Glutamatergic neuron (in vitro differentiated cells): ENCODE results near the gene C16orf54. TPM values are rescaled to one million over a fixed set of nuclear protein-coding genes. Genes with fewer than 3 reads are reported as not detected.
"Not testable (repeated sequence)": the region's sequence is repeated elsewhere in the genome, so short reads cannot be mapped to it uniquely, and the experiment has no call there.

Source experiments
- DNase-seq: peaks from one replicate; pipeline ENCODE4 v3.0.0; 2022
- H3K27ac Mint-ChIP-seq: one replicate; pipeline ENCODE4 v1.8.0; 2020; ENCODE audit warnings: mild to moderate bottlenecking, mixed read lengths, inconsistent platforms; ENCODE audit not compliant: unreplicated experiment
- H3K27me3 Mint-ChIP-seq: one replicate; pipeline ENCODE4 v1.8.0; 2020; ENCODE audit warnings: mild to moderate bottlenecking, moderate library complexity, mixed read lengths, inconsistent platforms; ENCODE audit not compliant: unreplicated experiment
- H3K36me3 Mint-ChIP-seq: one replicate; pipeline ENCODE4 v1.8.0; 2020; ENCODE audit warnings: mild to moderate bottlenecking, mixed read lengths, inconsistent platforms; ENCODE audit not compliant: unreplicated experiment
- H3K4me1 Mint-ChIP-seq: one replicate; pipeline ENCODE4 v1.8.0; 2020; ENCODE audit warnings: mild to moderate bottlenecking, low read depth, mixed read lengths, inconsistent platforms; ENCODE audit not compliant: unreplicated experiment
- H3K4me3 Mint-ChIP-seq: one replicate; pipeline ENCODE4 v1.8.0; 2020; ENCODE audit warnings: mild to moderate bottlenecking, mixed read lengths, inconsistent platforms; ENCODE audit not compliant: unreplicated experiment
- H3K9me3 Mint-ChIP-seq: one replicate; pipeline ENCODE4 v1.8.0; 2020; ENCODE audit warnings: mild to moderate bottlenecking, moderate library complexity, mixed read lengths, inconsistent platforms; ENCODE audit not compliant: unreplicated experiment
- total RNA-seq: library from RNA; stranded (reverse); fragmentation: NEBNext Ultra II Directional; extraction: Animal tissue kit (Norgen Biotek cat#: 25700); gene quantifications from one replicate; pipeline ENCODE4 v1.2.1, GENCODE V29; 2021; ENCODE audit not compliant: unreplicated experiment
- TF ChIP-seq, protein P1 (sequence below): fragments of 200-600 bp; sonication (generic); IDR thresholded peaks from one replicate; pipeline ENCODE4 v1.5.0; 2021; ENCODE audit not compliant: partially characterized antibody, unreplicated experiment

Gene C16orf54
- total RNA-seq, 1 donor from 2014 or later = not detected

DNA sequence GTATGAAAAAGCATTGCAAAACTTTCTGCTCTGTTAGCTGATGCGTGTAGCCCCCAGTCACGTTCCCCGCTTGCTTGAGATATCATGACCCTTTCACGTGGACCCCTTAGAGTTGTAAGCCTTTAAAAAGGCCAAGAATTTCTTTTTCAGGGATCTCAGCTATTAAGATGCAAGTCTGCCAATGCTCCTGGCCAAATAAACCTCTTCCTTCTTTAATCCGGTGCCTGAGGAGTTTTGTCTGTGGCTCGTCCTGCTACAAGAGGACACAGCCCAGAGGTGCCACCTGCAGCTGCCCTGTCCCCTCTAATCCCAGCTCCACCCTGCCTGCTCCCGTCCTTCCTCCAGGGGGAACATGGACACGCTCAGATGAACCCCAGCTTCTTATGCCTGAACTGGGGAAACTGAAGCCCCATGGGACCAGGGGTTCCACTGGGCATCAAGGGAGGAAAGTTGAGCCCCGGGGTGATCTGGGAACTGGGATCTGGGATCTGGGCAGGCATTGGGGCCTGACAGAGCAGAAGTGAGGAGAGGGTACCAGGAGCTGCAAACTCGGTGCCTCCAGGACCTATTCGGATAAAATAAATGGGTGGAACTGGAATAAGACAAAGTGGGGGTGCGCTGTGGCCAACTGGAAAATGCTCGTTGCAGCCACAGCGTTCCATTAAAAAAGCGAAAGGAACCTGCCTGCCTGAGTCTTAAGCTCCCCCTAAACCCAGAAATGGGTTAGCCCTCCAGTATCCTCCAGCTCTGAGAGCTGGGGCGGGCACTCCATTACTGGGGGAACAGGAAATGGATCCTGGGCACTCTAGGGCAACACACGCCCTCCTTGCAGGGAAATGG, 47.1 kb downstream of the C16orf54 start:
- Mint-ChIP-seq H3K9me3 (peaks cover 1% of the 10 kb centered on the region), H3K4me3 (no peak overlapping the region), H3K27ac (peak overlapping the region; percentile 20)

DNA sequence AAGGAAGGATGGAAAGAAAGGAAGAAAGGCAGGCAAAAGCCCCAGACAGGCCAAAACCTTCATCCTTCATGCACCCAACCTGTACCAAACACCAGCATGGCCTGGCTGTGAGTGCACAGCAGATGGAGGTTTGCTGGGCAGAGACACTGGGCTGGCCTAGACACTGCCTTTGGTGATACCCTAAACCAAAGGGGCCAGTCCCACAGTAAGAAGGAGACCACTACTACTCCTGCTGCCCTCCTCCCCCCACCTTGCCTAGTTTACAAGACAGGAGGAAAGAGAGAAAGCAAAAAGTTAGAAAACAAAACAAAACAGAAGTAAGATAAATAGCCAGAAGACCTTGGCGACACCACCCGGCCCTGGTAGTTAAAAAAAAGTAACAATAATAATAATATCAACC, 47.7 kb downstream of the C16orf54 start:
- no peak overlapping the region for H3K27ac Mint-ChIP-seq
- H3K9me3 Mint-ChIP-seq = peaks cover 1% of the 10 kb centered on the region
- no peak overlapping the region for H3K4me3 Mint-ChIP-seq
- no peak for DNase-seq
- peaks cover 2% of the 10 kb centered on the region for H3K27me3 Mint-ChIP-seq
- no peaks in the 10 kb centered on the region for H3K4me1 Mint-ChIP-seq
- TF ChIP-seq, protein P1, sequence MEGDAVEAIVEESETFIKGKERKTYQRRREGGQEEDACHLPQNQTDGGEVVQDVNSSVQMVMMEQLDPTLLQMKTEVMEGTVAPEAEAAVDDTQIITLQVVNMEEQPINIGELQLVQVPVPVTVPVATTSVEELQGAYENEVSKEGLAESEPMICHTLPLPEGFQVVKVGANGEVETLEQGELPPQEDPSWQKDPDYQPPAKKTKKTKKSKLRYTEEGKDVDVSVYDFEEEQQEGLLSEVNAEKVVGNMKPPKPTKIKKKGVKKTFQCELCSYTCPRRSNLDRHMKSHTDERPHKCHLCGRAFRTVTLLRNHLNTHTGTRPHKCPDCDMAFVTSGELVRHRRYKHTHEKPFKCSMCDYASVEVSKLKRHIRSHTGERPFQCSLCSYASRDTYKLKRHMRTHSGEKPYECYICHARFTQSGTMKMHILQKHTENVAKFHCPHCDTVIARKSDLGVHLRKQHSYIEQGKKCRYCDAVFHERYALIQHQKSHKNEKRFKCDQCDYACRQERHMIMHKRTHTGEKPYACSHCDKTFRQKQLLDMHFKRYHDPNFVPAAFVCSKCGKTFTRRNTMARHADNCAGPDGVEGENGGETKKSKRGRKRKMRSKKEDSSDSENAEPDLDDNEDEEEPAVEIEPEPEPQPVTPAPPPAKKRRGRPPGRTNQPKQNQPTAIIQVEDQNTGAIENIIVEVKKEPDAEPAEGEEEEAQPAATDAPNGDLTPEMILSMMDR = no peak
- H3K36me3 Mint-ChIP-seq = no peaks in the 10 kb centered on the region

More for the DNA sequence above, 47.1 kb downstream of the C16orf54 start:
- Mint-ChIP-seq H3K4me1 (no peaks in the 10 kb centered on the region), H3K27me3 (peaks cover 2% of the 10 kb centered on the region), H3K36me3 (no peaks in the 10 kb centered on the region)
- TF ChIP-seq, protein P1 = no peak
- DNase-seq = no peak

DNA sequence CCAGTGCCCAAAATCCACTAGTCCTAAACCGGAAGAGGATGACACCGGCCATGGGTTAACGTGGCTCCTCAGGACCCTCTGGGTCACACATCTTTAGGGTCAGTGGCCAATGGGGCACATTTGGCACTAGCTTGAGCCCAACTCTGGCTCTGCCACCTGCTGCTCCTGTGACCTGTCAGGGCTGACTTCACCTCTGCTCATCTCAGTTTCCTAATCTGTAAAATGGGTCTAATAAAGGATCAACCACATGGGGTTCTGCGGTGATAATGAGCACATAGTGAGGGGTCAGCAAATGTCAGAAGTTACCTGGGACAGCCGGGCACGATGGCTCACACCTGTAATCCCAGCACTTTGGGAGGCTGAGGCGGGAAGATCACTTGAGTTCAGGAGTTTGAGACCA, 48.4 kb downstream of the C16orf54 start:
- TF ChIP-seq, protein P1 = no peak
- peaks cover 1% of the 10 kb centered on the region for H3K9me3 Mint-ChIP-seq
- no peak overlapping the region for H3K4me3 Mint-ChIP-seq
- H3K27ac Mint-ChIP-seq = no peak overlapping the region
- no peaks in the 10 kb centered on the region for H3K36me3 Mint-ChIP-seq
- H3K4me1 Mint-ChIP-seq = no peaks in the 10 kb centered on the region
- DNase-seq = no peak
- H3K27me3 Mint-ChIP-seq = peaks cover 2% of the 10 kb centered on the region

DNA sequence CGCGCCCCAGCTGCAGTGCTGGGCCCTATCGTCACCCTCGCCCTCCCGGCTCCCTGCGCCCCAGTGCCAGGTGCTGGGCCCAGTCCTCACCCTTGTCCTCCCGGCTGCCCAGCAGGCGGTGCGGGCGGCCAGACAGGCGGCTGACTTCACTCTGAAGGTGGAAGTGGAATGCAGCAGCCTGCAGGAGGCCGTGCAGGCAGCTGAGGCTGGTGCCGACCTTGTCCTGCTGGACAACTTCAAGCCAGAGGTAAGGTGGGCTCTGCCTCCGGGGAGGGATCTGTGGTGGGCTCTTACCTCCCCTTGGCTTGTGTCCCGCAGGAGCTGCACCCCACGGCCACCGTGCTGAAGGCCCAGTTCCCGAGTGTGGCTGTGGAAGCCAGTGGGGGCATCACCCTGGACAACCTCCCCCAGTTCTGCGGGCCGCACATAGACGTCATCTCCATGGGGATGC, 48.9 kb downstream of the C16orf54 start:
- H3K27me3 Mint-ChIP-seq = peaks cover 2% of the 10 kb centered on the region
- H3K36me3 Mint-ChIP-seq = no peaks in the 10 kb centered on the region
- H3K27ac Mint-ChIP-seq = no peak overlapping the region
- no peak overlapping the region for H3K4me3 Mint-ChIP-seq
- H3K9me3 Mint-ChIP-seq = peaks cover 1% of the 10 kb centered on the region
- no peak for DNase-seq
- H3K4me1 Mint-ChIP-seq = no peaks in the 10 kb centered on the region
- TF ChIP-seq, protein P1 = no peak

DNA sequence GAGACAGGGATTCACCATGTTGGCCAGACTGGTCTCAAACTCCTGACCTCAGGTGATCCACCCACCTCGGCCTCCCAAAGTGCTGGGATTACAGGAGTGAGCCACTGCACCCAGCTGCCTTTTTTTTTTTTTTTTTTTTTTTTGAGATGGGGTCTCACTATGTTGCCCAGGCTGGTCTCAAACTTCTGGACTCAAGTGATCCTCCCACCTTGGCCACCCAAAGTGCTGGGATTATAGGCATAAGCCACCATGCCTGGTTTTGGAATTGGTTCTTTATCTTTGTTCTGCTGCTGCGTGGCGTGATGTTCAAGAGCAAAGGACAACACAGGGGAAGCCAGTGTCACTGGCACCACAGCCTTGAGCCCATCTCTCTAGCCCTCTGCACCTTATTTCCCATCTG, 50.1 kb downstream of the C16orf54 start:
- H3K4me3 Mint-ChIP-seq, H3K9me3 Mint-ChIP-seq, H3K36me3 Mint-ChIP-seq, H3K27me3 Mint-ChIP-seq, H3K27ac Mint-ChIP-seq, DNase-seq, H3K4me1 Mint-ChIP-seq: not testable (repeated sequence)
